ENCODE data around the gene KIR3DL2. TPM values are rescaled to one million over a fixed set of nuclear protein-coding genes. Genes with fewer than 3 reads are reported as not detected.

The KIR3DL2 gene
- total RNA-seq = not detected in 2 replicates

GRCh38 chr19:54850061-54850640 is at the start of gene KIR3DL2:
Gene KIR3DL2 (plus strand): TSS chr19:54850443. CDS start chr19:54850476, 33 bp downstream.

GRCh38 chr19:54803410-54803809 is 46.8 kb upstream of the KIR3DL2 start, which contains the start of gene KIR2DL4:
Gene KIR2DL4 (plus strand): TSS chr19:54803610. CDS start chr19:54803652, 42 bp downstream.

GRCh38 chr19:54816251-54816650 is 34.0 kb upstream of the KIR3DL2 start, which contains the start of gene KIR3DL1:
Gene KIR3DL1 (plus strand): TSS chr19:54816468.

GRCh38 chr19:54832496-54832895 is 17.7 kb upstream of the KIR3DL2 start, which contains the start of gene KIR2DS4:
Gene KIR2DS4 (plus strand): TSS chr19:54832676.

GRCh38 chr19:54873990-54874389 is 23.7 kb downstream of the KIR3DL2 start, which contains the start of gene FCAR:
Gene FCAR (plus strand): TSS chr19:54874235. CDS start chr19:54874290, 55 bp downstream.

GRCh38 chr19:54905803-54906511 is 55.7 kb downstream of the KIR3DL2 start, which contains the start of gene NCR1:
Gene NCR1 (plus strand): TSS chr19:54906148. CDS start chr19:54906188, 40 bp downstream.

Other genes with a start within 250 kb of the KIR3DL2 start
- gene LILRB1, start 220.0 kb upstream of the KIR3DL2 start, total RNA-seq = not detected in 2 replicates
- not detected in 2 replicates for gene LILRB4, start 187.5 kb upstream of the KIR3DL2 start, total RNA-seq
- not detected in 2 replicates for gene KIR3DL3, start 126.0 kb upstream of the KIR3DL2 start, total RNA-seq
- gene KIR2DL3, start 111.9 kb upstream of the KIR3DL2 start, total RNA-seq = not detected in 2 replicates
- gene KIR2DL1, start 80.7 kb upstream of the KIR3DL2 start, total RNA-seq = not detected in 2 replicates
- not detected in 2 replicates for gene KIR2DL4, start 46.8 kb upstream of the KIR3DL2 start, total RNA-seq
- not detected in 2 replicates for gene KIR3DL1, start 34.0 kb upstream of the KIR3DL2 start, total RNA-seq
- gene KIR2DS4, start 17.8 kb upstream of the KIR3DL2 start, total RNA-seq = not detected in 2 replicates
- gene FCAR, start 23.8 kb downstream of the KIR3DL2 start, total RNA-seq = not detected in 2 replicates
- gene NCR1, start 55.7 kb downstream of the KIR3DL2 start, total RNA-seq = not detected in 2 replicates
- not detected in 2 replicates for gene NLRP7, start 97.1 kb downstream of the KIR3DL2 start, total RNA-seq
- gene NLRP2, start 115.9 kb downstream of the KIR3DL2 start, total RNA-seq = not detected in 2 replicates
- gene GP6, start 187.8 kb downstream of the KIR3DL2 start, total RNA-seq = not detected in 2 replicates
- gene RDH13, start 212.7 kb downstream of the KIR3DL2 start, total RNA-seq = 6.9 and 8.1 TPM in 2 replicates
- 0.34 and 1.2 TPM in 2 replicates for gene EPS8L1, start 225.4 kb downstream of the KIR3DL2 start, total RNA-seq

All from cardiac ventricle fibroblast (primary cell).